ENCODE measurements around the gene NR1D1.

DNA sequence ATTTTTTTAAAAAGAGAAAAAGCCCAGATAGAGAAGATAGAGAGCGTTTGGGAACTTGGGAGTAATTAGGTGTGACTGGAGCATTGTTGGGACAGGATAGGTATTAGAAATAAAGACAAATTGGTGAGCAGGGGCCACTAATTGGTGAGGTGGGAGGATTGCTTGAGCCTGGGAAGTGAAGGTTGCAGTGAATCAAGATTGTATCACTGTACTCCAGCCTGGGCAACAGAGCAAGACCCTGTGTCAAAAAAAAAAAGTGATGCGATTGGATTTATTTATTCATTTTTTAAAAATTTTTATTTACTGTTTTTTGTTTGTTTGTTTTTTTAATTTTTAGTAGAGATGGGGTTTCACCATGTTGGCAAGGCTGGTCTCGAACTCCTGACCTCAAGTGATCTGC, 45.1 kb upstream of the NR1D1 start:
- TF ChIP-seq POLR2A (IDR thresholded peaks at IDR 0.05; ENCODE audit: low read length) = no peak
- no peak for TF ChIP-seq GATA1 (IDR thresholded peaks at IDR 0.05; ENCODE audit: low read depth, low read length)
